Fibroblast of upper back skin (primary cell): Measurements from ENCODE around the gene GPC5.
"Not testable (repeated sequence)": the region's sequence is repeated elsewhere in the genome, so short reads cannot be mapped to it uniquely, and the experiment has no call there.

Experiments
- DNase-seq: peaks from one replicate; pipeline ENCODE4 v3.0.0-alpha.2; 2013

GPC5 gene

DNA sequence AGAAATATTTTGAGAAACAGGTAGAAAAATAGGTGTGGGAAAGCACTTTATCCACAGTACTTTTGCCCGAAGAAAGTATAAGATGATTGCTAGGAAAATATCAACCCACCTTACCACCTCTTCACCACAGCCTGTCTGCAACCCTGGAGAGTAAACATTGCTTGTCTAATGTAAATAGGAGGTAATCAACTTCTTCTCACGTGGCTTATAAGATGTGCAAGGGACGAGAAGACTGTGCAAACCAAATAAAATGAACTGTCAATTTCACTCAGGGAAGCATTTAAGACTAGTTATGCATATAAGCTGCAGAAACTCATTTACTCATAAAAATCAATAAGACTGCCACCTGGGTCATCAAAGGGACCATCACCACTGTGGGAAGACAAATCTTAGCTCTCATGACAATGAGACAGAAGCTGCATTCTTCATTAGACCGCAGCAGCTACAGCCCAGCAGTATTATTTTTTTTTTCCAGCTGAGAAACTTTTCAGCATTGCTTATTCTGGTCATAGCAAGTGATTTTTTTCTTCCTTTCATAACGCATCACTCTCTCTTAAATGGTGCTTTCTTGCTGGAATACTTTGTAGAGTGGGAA lies 1020.5 kb downstream of the GPC5 start:
- no peak for DNase-seq

DNA sequence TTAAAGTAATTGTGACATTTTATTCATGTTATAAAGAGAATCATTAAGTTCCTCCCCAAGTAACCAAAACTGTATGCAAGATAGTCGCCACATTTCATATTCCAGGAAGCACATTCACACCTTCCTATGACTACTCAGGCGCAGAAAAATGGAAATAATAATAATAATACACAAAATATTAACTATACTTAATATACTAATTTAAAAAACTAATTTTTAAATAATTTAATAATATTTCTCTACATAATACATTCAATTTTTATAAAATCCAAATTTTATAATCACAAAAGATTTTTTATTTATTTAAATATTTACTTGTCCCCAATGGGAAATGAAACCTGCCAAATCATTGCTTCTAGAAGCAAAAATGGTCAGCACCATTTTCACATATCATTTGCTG lies 1030.8 kb downstream of the GPC5 start:
- no peak for DNase-seq

DNA sequence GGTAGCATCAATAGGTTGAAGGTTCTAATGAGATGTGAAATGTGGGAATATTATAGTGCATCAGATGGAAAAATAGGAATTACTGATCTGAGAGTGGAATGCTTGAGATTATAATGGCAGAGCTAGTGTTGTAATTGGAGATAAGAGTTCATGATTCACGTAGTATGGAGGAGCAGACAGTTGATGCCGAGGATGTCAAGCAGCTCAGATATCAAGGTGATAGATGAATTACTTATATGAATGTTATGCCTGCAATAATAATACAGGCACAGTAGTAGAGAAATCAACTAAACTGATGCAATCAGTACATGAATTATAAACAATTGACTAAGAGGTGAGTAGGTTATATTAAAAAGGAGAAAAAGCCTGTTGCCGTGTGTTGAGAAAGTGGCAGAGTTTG lies 1035.0 kb downstream of the GPC5 start:
- DNase-seq, result no peak

DNA sequence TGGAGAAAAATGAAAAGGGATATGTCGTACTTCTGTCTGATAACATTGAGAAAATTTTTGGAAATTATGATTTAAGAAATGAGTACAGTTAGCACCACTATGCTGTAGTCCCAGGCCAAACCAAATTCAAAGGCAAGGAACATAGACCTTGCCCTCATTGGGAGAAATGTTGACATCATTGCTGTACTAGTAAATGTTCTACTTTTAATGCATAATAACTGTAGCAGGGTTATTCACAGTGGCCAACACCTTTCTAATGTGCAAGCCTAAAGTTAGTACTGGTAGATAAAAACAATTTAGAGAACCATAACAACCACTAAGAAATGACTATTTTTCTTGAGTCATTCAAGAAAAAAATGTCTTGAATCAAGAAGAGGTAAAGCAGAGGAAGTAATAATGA lies 1035.5 kb downstream of the GPC5 start:
- no peak for DNase-seq

DNA sequence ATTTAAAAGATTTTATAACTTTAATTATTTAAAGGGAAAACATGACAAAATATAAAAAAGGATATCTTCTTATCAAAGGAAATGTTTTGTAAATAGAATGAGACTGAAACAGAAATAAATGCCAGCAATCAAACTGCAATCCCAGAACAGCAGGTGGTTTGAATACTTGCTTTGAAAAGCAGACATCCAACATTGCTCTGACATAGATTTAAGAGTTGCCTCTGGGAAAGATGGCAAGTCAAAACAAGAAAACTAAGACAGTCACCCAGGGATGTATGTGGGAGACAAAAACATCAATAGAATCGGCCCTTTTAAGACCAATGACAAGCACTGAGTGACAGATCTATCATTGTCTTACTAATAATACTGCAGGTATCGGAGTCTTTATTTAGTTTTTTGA lies 1038.5 kb downstream of the GPC5 start:
- DNase-seq, result no peak

DNA sequence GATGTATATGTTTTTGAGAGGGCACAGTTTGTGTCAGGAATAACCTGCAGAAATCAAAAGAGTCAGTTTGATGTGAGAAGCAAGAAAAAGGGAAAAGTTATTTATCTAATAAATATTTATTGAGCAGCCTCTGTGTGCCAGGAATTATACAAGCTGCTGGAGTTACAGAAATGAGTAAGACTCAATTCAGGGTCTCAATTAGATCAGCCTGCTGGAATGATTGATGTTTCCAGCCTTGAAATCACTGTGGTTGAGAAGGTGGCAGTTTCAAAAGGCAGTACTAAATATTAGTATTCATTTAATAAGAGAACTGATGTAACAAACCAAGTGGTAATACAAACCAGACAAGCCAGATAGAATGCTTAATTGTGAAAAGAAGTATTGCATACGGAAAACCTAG lies 1045.8 kb downstream of the GPC5 start:
- no peak for DNase-seq

DNA sequence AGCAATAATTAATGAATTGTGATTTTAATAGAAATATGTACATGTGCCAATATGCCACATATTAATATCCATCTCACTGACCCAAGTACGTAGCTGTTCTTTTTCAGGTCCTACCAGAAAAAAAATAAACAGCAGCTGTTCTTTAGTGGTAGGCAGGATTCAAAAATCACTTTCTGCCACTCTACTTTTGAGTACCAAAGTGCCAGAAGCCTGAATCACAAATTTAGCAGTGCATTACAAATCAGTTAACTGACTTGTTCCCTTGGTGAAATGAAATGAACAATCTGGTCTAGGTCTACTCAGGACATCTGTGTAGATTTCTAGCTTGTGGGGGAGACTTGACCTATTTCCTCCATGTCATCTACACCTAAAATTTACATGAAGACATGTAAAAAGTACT lies 1052.6 kb downstream of the GPC5 start:
- DNase-seq, result no peak

DNA sequence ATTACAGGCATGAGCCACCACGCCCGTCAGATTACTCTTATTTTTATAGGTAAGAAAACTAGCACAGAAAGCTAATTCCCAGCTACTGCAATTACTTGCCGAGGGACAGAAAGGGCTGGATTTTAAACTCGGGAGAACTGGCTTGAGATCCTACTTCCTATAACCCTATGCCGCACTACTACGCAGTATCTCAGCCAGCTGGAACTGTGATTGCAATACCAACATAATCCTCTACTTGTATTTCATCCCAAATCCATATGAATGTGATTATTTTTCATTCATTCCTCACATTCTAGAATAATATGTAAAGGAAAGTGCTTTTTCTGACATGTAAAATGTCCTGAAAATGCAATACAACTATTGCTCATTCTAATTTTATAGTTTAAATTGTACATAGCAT lies 1054.4 kb downstream of the GPC5 start:
- DNase-seq, result no peak

DNA sequence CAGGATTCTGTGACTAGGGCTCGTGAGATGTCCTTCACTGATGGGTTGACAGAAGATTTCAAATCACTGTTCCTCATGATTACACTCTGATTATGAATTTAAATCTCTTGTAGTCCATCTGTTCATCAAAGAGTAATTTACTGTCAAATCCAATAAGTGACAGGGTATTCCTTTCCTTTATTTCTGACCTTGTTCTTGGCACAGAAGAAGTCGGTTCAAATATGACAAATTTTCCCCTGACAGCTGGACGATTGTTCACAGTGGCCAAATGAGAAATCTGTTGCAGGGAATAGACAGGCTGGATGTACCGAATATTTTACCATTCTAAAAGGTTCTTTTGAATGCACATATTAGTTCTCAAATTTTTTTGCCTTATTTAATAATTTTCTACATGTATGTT lies 1060.9 kb downstream of the GPC5 start:
- DNase-seq, result no peak

DNA sequence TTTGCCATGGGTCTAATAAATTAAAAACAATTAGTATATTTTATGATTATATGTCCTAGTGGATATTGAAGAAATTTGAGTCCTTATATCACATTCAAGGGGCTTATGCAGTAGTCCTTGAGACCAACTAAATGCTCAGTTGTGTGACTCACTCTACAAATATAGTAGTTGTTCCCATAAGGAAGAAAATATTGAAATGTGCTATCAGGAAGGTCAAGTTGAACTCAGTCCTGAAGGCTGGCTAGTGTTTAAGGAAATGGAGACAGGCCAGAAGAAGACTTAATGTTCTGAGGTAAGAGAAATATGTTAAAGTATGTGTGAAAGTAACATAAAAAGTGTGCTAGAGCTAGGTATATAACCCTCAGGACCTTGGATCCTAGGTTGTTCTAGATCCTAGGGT lies 1062.1 kb downstream of the GPC5 start:
- no peak for DNase-seq

DNA sequence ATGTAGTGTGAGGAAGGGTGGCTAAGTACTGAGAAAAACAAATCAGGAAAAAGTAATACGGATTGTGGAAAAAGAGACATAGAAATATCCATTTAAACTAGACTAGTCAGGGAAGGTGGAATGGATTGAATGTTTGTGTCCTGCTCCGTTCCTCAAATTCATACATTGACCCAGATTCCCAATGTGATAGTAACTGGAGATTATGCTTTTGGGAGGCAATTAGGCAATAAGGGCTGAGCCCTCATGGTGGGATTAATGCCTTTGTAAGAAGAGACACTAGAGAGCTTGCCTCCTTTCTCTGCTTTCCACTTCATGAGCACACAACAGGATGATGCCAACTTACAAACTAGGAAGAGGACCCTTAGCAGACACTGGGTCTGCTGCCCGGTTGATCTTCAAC lies 1063.0 kb downstream of the GPC5 start:
- DNase-seq, result no peak

DNA sequence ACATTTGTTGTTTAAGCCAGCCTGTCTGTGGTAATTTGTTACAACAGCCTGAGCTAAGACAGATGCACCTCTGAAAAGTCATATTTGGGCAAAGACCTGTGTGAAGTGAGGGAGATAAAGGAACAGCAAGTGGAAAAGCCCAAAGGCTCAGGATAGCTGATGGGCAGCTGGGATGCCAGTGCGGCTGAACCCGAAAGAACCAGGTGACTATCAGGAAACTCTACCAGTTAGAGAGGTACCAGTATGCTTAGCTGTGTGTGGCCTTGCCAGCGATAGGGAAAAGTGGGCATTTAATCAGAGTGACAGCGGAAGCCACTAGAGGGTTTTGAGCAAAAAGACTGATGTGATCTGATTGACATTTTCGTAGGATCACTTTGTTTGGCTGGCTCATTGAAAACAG lies 1063.4 kb downstream of the GPC5 start:
- no peak for DNase-seq

DNA sequence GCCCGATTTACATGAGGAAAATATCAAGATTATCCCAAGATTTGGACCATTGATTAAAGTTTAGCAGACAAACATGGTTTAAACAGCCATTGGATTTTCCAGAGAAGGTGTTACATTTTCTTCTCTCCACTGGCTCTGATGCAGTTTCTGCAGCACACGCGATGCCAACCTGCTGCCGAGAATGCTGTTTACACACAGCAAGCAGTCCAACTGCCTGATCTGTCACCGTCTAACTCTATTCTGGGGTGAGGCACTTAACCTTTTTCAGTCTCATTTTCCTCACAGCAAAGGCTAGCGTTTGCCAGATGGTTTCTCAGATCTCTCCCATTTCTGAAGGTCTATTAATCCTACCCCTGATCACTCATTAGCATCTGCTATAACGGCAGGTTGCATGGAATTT lies 1064.7 kb downstream of the GPC5 start:
- no peak for DNase-seq

DNA sequence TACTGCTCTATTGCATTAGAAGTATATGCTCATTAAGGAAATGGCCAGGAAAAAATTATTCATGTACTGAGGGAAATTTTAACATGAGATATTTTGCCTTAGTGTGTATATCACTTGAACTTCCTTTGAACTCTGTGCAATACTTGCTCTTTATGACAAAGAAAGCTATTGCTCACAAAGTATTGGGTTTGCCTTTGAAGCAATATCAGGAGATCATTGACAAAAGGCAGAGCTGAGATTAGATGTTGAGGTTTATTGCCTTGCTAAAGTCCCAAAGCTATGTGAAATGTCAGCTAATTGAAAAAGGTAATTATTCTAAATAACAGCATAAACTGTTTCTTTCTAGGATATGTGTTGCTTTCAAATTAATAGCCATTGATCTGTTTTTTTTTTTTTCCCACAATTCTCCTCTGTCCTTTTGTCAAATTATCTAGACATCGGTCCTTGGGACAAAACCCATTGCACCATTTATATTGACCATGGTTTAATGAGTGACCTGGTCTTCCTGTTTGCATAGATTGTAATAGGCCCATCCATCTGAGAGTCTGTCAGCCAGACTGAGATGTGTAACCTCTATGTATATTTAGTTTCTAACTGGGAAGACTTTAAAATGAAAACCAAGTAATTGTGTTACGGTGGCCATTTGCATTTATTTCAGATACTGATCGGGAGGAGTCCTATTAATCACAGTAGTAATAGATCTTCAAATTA lies 1075.5 kb downstream of the GPC5 start:
- no peak for DNase-seq

DNA sequence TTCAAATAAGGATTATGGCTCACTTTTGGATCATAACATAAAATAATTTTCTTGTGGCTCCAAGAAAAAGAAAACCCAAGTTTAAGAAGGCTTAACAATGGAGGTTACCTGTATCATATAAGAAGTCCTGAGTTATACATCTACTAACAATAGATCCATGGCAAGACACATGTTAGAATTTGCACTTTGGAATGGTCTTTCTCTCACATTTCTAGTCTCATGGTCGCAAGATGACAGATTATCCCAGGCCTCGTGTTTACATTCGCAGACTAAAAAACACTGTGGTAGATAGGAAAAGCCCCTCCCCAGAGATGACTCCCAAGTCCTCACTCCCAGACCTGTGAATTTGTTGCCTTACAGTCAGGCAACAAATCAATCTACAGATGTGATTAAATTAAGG lies 1082.0 kb downstream of the GPC5 start:
- no peak for DNase-seq

DNA sequence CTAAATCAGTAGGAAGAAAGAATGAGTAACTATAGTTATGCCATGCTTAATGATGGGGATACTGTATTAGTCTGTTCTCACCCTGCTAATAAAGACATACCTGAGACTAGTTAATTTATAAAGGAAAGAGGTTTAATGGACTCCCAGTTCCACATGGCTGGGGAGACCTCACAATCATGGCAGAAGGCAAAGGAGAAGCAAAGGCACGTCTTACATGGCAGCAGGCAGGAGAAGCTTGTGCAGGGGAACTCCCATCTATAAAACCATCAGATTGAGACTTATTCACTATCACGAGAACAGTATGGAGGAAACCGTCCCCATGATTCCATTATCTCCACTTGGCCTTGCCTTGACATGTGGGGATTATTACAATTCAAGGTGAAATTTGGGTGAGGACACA lies 1084.4 kb downstream of the GPC5 start:
- not testable (repeated sequence) for DNase-seq

DNA sequence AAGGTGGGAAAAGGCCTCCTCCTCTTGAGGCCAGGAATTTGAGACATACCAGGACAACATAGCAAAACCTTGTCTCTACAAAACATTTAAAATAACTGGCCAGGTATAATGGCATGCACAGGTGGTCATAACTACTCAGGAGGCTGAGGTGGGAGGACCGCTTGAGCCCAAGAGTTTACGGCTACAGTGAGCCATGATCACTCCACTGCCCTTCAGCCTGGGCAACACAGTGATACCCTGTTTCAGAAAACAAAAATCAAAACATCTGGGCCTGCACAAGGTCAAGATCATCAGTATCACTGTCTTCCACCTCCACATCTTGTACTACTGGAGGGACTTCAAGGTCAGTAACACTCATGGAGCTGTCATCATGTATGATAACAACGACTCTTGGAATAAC lies 1085.5 kb downstream of the GPC5 start:
- no peak for DNase-seq

DNA sequence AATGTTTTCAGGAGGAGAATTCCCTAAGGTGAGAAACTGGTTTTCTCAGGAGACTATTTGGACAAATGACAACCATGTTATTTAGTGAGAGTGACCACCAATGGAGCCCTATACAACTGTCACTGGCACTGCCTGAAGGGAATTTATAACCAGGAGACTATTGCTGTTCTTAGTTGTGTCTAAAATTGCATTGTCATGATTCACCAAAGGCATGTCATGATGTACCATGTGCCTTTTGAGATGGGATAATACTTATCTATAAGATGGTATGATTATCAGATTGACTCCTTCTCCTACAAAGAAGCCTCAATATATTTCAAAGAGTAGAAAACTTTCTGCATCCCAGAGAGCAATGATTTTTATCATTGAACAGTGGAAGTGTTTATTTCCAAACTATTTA lies 1088.8 kb downstream of the GPC5 start:
- DNase-seq, result no peak

DNA sequence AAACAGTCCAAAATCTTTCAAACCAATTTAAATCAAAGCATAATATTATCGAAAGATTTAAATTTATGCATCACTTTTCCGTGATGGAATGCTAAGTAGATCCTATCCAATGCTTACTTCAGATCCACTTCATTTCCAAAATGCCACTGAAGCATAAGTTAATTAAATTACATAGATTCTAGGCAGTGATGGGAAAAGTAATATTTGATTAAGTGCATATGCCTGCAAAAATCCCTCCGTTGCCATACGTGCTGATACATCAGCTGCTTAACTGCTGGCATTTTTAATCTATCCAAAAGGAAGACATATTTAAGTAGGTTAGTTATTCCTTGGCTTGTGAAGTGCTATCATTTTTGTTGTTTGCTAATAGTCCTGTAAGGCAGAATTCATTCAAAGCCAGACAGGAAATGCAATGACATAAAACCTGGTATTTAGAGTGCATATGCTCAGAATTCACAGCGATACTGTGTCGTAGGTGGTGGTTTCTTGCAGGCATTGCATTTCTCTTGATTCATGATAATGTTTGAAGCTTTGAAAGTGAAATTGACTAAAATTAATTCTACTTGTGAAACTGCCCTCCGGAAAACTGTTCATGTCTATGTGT lies 1089.9 kb downstream of the GPC5 start:
- no peak for DNase-seq

DNA sequence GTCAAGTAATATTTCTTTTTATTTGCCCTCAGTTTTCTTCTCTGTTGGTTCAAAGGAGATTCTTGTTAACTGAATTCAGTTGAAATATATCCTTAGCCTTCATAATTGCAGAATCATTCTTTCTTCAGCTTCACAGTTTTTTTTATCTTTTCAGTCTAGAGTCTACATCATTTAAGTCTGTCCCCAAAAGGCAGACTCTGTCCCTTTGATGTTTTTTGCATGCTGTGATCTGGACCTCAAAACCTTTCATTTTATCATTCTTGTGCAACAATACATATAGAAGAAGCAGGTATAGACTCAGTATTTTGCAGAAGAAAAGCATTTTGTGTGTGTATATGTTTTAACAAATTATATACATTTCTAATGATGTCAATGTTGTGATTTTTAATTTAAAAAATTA lies 1093.4 kb downstream of the GPC5 start:
- DNase-seq, result no peak

DNA sequence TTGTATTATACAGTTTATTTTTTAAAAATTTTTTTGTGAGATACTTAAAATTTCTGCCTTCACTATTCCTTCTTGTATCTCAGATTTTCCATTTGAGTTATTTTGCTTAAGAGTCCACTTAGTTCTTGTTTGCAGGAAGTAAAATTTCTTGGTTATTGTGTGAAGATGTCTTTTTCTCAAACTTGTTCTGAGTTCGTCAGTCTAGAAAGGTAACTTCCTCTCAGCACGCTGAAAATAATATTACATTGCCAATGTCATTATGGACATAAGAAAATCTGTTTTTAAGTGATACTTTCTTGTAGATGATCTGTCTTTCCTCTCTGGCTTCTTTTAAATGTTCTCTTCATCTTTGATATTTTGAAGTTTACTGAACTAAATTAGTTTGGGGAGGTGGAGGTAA lies 1096.5 kb downstream of the GPC5 start:
- DNase-seq, result no peak

DNA sequence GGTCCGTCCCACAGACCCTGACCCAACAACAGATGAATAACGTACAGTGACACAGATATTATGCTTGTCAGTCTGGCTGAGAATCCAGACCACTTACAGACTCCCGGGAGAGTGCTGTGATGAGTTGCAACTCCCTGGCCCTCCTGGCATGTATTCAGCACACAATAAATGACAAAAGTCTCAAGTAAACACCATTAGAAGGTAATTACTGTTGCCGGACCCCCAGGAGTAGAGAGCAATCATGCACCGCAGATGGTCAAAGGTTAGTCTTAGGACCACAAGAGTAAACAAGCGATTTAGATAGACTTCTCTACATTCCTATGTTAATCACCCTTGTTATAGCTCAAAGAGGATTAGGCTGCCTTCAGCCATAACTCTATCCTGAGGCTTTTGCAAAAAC lies 1101.8 kb downstream of the GPC5 start:
- no peak for DNase-seq

DNA sequence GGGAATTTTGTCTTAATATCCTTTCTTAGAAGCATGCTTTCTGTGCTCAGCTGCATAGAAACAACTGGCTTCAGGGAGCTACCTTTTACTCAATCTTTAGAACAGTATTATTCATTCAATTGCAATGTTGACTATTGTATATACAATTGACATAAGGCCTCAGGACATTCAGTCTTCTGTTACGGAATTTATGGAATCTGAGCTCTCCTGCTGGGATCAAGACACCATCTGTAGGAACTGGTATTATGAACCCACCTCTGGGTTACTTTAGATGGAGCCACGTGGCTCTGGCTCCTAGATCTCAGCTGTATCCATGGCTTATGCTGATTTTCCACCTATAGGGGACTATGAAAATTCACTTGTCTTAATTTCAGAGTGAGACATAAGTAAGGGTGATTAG lies 1112.0 kb downstream of the GPC5 start:
- DNase-seq, result peak; percentile 81

DNA sequence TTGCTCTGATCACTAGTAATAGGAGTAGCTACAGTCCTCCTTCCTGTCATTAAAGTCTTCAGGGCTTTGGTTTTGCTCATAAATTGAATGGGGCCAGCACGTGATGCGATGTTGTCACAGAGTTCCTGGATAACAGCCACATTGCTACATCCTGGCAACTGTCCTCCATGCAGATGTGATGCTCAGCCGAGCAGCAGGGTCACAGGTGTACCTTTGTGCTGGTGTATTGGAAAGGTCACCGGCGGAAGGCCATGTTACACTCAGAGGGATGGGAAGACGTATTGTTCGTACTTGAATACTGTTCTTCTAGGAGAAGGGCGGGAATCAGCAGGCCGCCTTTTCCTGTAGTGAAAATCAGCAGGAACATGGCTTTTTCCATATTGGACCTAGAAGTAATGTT lies 1114.4 kb downstream of the GPC5 start:
- no peak for DNase-seq

DNA sequence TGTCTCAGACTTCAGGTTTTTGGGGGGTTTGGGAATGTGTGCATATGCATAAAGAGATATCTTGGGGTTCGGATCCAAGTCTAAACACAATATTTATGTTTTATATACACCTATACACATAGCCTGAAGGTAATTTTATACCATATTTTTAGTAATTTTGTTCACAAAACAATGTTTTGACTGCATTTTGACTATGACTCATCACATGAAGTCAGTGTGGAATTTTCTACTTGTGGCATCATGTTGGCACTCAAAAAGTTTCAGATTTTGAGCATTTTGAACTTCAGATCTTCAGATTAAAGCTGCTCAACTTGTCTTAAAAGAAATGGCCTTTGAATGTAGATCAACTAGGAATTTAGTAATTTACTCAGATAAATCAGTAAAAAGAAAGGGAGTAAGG lies 1115.3 kb downstream of the GPC5 start:
- DNase-seq, result peak; percentile 10
